ENCODE results near the gene EPN3.

DNA sequence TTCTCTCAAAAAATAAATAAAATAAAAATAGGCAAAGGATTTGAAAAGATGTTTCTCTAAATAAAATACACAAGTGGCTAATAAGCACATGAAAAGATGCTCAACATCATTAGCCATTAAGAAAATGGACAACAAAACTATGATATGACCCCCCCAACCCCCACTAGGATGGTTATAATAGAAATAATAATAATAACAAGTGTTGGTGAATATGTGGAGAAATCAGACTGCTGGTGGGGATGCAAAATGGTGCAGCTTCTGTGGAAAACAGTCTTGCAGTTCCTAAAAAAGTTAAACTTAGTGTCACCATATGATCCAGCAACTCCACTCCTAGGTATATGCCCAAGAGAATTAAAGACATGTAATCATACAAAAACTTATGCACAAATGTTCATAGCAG is 33.3 kb upstream of the EPN3 start:
- TF ChIP-seq CTCF (IDR thresholded peaks at IDR 0.05) (no peak), POLR2A (IDR thresholded peaks at IDR 0.05) (no peak), EP300 (IDR thresholded peaks at IDR 0.05) (no peak), POLR2AphosphoS5 (IDR thresholded peaks at IDR 0.05) (no peak)
